HCT116 (cell line): Measurements from ENCODE around the gene ZBTB12. TPM values are rescaled to one million over a fixed set of nuclear protein-coding genes. Genes with fewer than 3 reads are reported as not detected.

Experiments used
- ATAC-seq: fragments of 200-7000 bp; cut with Tn5 transposase; 2 replicates; pipeline ENCODE4 v1.9.1; 2020; ENCODE audit warnings: mild to moderate bottlenecking, moderate library complexity
- BruUV-seq: library from RNA; stranded (reverse); fragments of 400-500 nt; replicated peaks from 2 replicates; lab custom pipeline; 2021; lab: Mats Ljungman, UMichigan
- CTCF ChIA-PET: fragments of 300-600 bp; sonication (Branson Sonifier 250); formaldehyde crosslinking; loops from one replicate; lab custom pipeline; 2021; ENCODE audit warnings: antibody characterized with exemption; lab: Charles Lee
- POLR2A ChIA-PET: fragments of 300-600, 350-600 bp; sonication (Branson Sonifier 250); formaldehyde crosslinking; loops from one replicate; lab custom pipeline; 2021; ENCODE audit warnings: antibody characterized with exemption; lab: Charles Lee
- RAD21 ChIA-PET, 2 experiments: fragments of 300-600 bp; sonication (Branson Sonifier 250); formaldehyde crosslinking; loops; one replicate each; lab custom pipeline; 2023; ENCODE audit warnings: low total read pairs in 2 of 2; ENCODE audit not compliant: uncharacterized antibody in 2 of 2, unreplicated experiment in 2 of 2, low non-redundant PET in 1 of 2; lab: Charles Lee
- DNase-seq: peaks from one replicate; pipeline ENCODE4 v3.0.0-alpha.2; 2010; ENCODE audit warnings: low read depth, low spot score
- H2AFZ ChIP-seq: fragments of 200-600 bp; shearing (Covaris generic), sonication (generic); 2 replicates; pipeline ENCODE4 v1.6.1; 2017; ENCODE audit warnings: low read depth, mixed run types, mixed read lengths, antibody characterized with exemption, low read length; ENCODE audit not compliant: poor library complexity, severe bottlenecking
- H3K27ac ChIP-seq: 2 replicates; pipeline ENCODE4 v1.5.1; 2012; ENCODE audit warnings: low read depth, low read length
- H3K27me3 ChIP-seq: fragments of 200-600 bp; sonication (generic); 2 replicates; pipeline ENCODE4 v1.6.1; 2016; ENCODE audit warnings: mixed run types, low read length, mixed read lengths; ENCODE audit not compliant: insufficient read depth
- H3K36me3 ChIP-seq, 2 experiments: fragments of 200-500 bp in 1 of 2; fragments of 200-600 bp in 1 of 2; sonication (Bioruptor generic) in 1 of 2; sonication (generic) in 1 of 2; 2 replicates each; pipeline versions ENCODE4 v1.5.1 to v1.6.1; 2014 to 2016; ENCODE audit warnings: low read length in 2 of 2, inconsistent platforms in 1 of 2, mixed read lengths in 1 of 2, mixed run types in 1 of 2; ENCODE audit not compliant: insufficient read depth in 2 of 2, control insufficient read depth in 1 of 2
- H3K4me1 ChIP-seq, 2 experiments: fragments of 200-600 bp in 1 of 2; sonication (generic) in 1 of 2; 2 replicates each; pipeline versions ENCODE4 v1.5.1 to v1.6.1; 2012 to 2017; ENCODE audit warnings: low read length in 2 of 2, inconsistent platforms in 1 of 2, mild to moderate bottlenecking in 1 of 2, mixed read lengths in 1 of 2, mixed run types in 1 of 2, moderate library complexity in 1 of 2; ENCODE audit not compliant: insufficient read depth in 2 of 2, control insufficient read depth in 1 of 2
- H3K4me2 ChIP-seq: fragments of 200-600 bp; sonication (generic); 2 replicates; pipeline ENCODE4 v1.6.1; 2017; ENCODE audit warnings: mixed run types, low read length, mixed read lengths
- H3K4me3 ChIP-seq, 2 experiments: fragments of 200-600 bp in 1 of 2; sonication (generic) in 1 of 2; replicated peaks in 1 of 2; 2 replicates each; pipeline ENCODE4 v1.5.1; 2011 to 2016; ENCODE audit warnings: low read length in 2 of 2, control low read depth in 1 of 2, low read depth in 1 of 2, mild to moderate bottlenecking in 1 of 2, mixed read lengths in 1 of 2, mixed run types in 1 of 2
- H3K79me2 ChIP-seq: fragments of 200-600 bp; sonication (generic); 2 replicates; pipeline ENCODE4 v1.6.1; 2017; ENCODE audit warnings: mild to moderate bottlenecking, mixed run types, low read length, moderate library complexity, mixed read lengths; ENCODE audit not compliant: insufficient read depth
- H3K9ac ChIP-seq: fragments of 200-600 bp; sonication (generic); 2 replicates; pipeline ENCODE4 v1.6.1; 2016; ENCODE audit warnings: low read length, mixed read lengths
- H3K9me2 ChIP-seq: fragments of 200-600 bp; sonication (generic), shearing (Covaris generic); 2 replicates; pipeline ENCODE4 v1.6.1; 2017; ENCODE audit warnings: mixed run types, mild to moderate bottlenecking, moderate library complexity; ENCODE audit not compliant: insufficient read depth
- H3K9me3 ChIP-seq, 2 experiments: fragments of 200-500 bp in 1 of 2; fragments of 200-600 bp in 1 of 2; sonication (Bioruptor generic) in 1 of 2; sonication (generic) in 1 of 2; 2 replicates each; pipeline ENCODE4 v1.6.1; 2014 to 2017; ENCODE audit warnings: low read length in 2 of 2, mixed read lengths in 2 of 2, inconsistent platforms in 1 of 2, low read depth in 1 of 2, mild to moderate bottlenecking in 1 of 2, mixed run types in 1 of 2, moderate library complexity in 1 of 2; ENCODE audit not compliant: control insufficient read depth in 1 of 2, insufficient read depth in 1 of 2
- H4K20me1 ChIP-seq: fragments of 200-600 bp; sonication (generic), shearing (Covaris generic); 2 replicates; pipeline ENCODE4 v1.6.1; 2017; ENCODE audit warnings: mixed run types, mild to moderate bottlenecking, moderate library complexity; ENCODE audit not compliant: insufficient read depth
- CBX3 ChIP-seq: IDR thresholded peaks from 2 replicates; pipeline ENCODE4 v1.6.1; 2012; ENCODE audit warnings: low read depth
- EGR1 ChIP-seq: IDR thresholded peaks from 2 replicates; pipeline ENCODE4 v1.6.1; 2012; ENCODE audit warnings: low read depth
- ELF1 ChIP-seq: IDR thresholded peaks from 2 replicates; pipeline ENCODE4 v1.6.1; 2012; ENCODE audit warnings: low read depth, borderline replicate concordance
- EZH2 ChIP-seq: fragments of 200-600 bp; sonication (generic); IDR thresholded peaks from 2 replicates; pipeline ENCODE4 v1.6.1; 2017; ENCODE audit warnings: antibody characterized with exemption, mixed run types
- EZH2phosphoT487 ChIP-seq: fragments of 200-600 bp; IDR thresholded peaks from 2 replicates; pipeline ENCODE4 v1.6.1; 2018; ENCODE audit warnings: antibody characterized with exemption, borderline replicate concordance
- POLR2A ChIP-seq: IDR thresholded peaks from 2 replicates; pipeline ENCODE4 v1.7.0; 2011; ENCODE audit warnings: borderline replicate concordance; ENCODE audit not compliant: insufficient read depth, insufficient read length; ENCODE audit errors: extremely low read depth
- SRF ChIP-seq: IDR thresholded peaks from 2 replicates; pipeline ENCODE4 v1.6.1; 2012; ENCODE audit warnings: low read depth
- TCF7L2 ChIP-seq: IDR thresholded peaks from 2 replicates; pipeline ENCODE4 v1.7.0; 2011; ENCODE audit warnings: borderline replicate concordance, inconsistent platforms; ENCODE audit not compliant: insufficient read depth, insufficient read length; ENCODE audit errors: extremely low read depth
- ZBTB33 ChIP-seq: IDR thresholded peaks from 2 replicates; pipeline ENCODE4 v1.6.1; 2011; ENCODE audit warnings: mild to moderate bottlenecking, low read length, moderate library complexity; ENCODE audit not compliant: insufficient replicate concordance; ENCODE audit errors: extremely low read depth
- ZFX ChIP-seq: fragments of 450-650 bp; IDR thresholded peaks from 2 replicates; pipeline ENCODE4 v1.6.1; 2017
- intact Hi-C: fragments of 100-400 bp; cut with micrococcal nuclease; formaldehyde crosslinking; loops from 2 replicates; pipeline ENCODE4 v1.10.0; 2022
- total RNA-seq: library from RNA; stranded (reverse); gene quantifications from one replicate; pipeline ENCODE4 v1.2.1, GENCODE V29; 2021; ENCODE audit not compliant: unreplicated experiment

The ZBTB12 gene
- total RNA-seq, 1 experiment from 2014 or later: 10.3 TPM

DNA sequence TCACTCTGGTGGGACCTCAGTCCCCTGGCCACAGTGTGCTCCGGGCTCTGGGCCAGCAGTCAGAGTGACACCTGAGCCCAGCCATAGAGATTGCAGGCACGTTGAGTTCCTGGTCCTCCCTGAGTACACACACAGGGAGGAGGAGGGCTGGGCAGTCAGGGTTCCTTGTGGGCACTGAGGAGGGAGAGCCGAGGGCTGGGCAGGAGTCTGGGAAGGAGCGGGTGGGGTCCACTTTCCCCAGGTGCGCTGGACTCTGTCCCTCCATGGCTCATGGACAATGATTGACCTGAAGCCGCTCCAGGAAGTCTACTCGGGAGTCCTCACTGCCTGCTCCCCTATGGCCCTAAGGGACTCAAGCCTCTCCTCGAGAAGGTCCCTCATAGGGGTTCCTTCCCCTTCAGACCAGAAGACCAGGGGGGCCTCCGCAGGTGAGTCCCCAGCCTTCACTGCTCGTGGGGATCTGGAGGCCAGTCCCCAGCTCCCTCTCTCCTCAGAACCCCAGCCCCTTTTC is 24.2 kb downstream of the ZBTB12 start:
- no peak overlapping the region for H3K9ac ChIP-seq
- H4K20me1 ChIP-seq: no peaks in the 10 kb centered on the region
- TF ChIP-seq CBX3: no peak
- no peak for TF ChIP-seq EZH2
- no peak for TF ChIP-seq SRF
- TF ChIP-seq EZH2phosphoT487: no peak
- TF ChIP-seq ZFX: no peak
- TF ChIP-seq TCF7L2: no peak
- no peak for TF ChIP-seq ZBTB33
- H3K27ac ChIP-seq: no peak overlapping the region
- no peaks in the 10 kb centered on the region for H3K9me3 ChIP-seq
- no peak overlapping the region for H3K4me3 ChIP-seq
- H2AFZ ChIP-seq: no peak overlapping the region
- intact Hi-C loops: no loop called here
- POLR2A ChIA-PET: no interaction called here
- DNase-seq (no peak), ATAC-seq (peak; percentile 43)
- no peaks in the 10 kb centered on the region for H3K27me3 ChIP-seq
- H3K4me1 ChIP-seq: no peaks in the 10 kb centered on the region
- RAD21 ChIA-PET: no interaction called here
- no TSS peak for BruUV-seq
- no peak overlapping the region for H3K4me2 ChIP-seq
- CTCF ChIA-PET: no interaction called here
- peaks cover 16 to 27% of the 10 kb centered on the region in 2 experiments for H3K36me3 ChIP-seq
- no peaks in the 10 kb centered on the region for H3K9me2 ChIP-seq
- H3K79me2 ChIP-seq: no peaks in the 10 kb centered on the region

- ChIA-PET RAD21 (no interaction called here), POLR2A (no interaction called here)
- H3K4me3 ChIP-seq: no peak overlapping the region
- no peaks in the 10 kb centered on the region for H3K9me2 ChIP-seq
- H3K27ac ChIP-seq: no peak overlapping the region
- no peaks in the 10 kb centered on the region for H3K4me1 ChIP-seq
- no peak overlapping the region for H3K9ac ChIP-seq
- no peaks in the 10 kb centered on the region for H3K79me2 ChIP-seq
- BruUV-seq: no TSS peak
- H2AFZ ChIP-seq: no peak overlapping the region
- peaks cover 11 to 21% of the 10 kb centered on the region in 2 experiments for H3K36me3 ChIP-seq
- ATAC-seq: peak; percentile 6; the same call in 1 of the 2 replicates
- no peak for DNase-seq
- intact Hi-C loops: no loop called here
- H3K27me3 ChIP-seq: no peaks in the 10 kb centered on the region
- TF ChIP-seq ELF1 (no peak), POLR2A (no peak), EGR1 (no peak), ZBTB33 (no peak)
- TF ChIP-seq, all 23 proteins: peak for 0
- H4K20me1 ChIP-seq: no peaks in the 10 kb centered on the region
- no peaks in the 10 kb centered on the region for H3K9me3 ChIP-seq
- CTCF ChIA-PET: no interaction called here
- no peak overlapping the region for H3K4me2 ChIP-seq
Observed at GRCh38 chr6:31877125-31877650, 24.7 kb downstream of the ZBTB12 start.
